HG03575 (cell line): ENCODE results near the gene CCDC149.

Experiments used
- ATAC-seq: cut with Tn5 transposase; IDR thresholded peaks from one replicate; pipeline ENCODE4 v1.9.1; 2021; ENCODE audit not compliant: unreplicated experiment, insufficient number of reproducible peaks, low FRiP score; ENCODE audit errors: extremely low read depth

CCDC149 gene

DNA sequence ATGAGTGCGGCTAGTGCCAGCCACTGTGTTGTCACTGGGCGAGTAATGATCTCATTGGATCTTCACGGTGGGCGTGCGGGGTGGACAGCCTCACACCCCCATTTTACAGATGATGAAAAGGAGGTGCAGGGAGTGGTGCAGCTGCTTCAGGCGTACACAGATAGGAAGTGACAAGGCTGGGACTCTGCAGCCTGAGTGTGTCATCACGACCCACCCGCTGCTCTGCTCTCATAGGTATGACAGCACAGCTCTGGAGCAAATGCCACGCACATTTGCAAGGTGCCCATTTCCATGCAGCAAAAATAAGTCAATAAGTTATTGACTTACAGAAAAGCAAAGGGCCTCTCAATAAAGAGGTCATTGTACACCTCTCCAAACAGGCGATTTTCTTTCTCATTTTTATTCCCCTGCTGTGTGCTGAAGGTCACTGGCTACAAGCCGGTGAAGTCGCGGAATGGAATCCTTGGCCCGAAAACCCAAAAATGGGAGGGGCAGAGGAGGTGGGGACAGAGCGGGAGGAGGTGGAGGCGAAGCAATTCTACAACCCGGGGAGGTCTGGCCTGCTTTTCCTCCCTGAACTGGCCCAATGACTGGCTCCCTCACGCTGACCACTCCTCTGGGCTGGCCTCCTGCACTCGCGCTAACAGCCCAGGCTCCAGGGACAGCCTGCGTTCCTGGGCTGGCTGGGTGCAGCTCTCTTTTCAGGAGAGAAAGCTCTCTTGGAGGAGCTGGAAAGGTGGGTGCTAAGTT lies 117.8 kb downstream of the CCDC149 start, which contains the start of gene SOD3:
Gene SOD3 (plus strand): TSS at position 658 of the 750 bp plus-strand sequence. CDS start 3,949 bp downstream, outside the sequence.
- no peak for ATAC-seq

GRCh38 chr4:24794480-24794879 lies 118.4 kb downstream of the CCDC149 start:
- no peak for ATAC-seq

GRCh38 chr4:24794051-24794450 lies 118.8 kb downstream of the CCDC149 start:
- no peak for ATAC-seq

DNA sequence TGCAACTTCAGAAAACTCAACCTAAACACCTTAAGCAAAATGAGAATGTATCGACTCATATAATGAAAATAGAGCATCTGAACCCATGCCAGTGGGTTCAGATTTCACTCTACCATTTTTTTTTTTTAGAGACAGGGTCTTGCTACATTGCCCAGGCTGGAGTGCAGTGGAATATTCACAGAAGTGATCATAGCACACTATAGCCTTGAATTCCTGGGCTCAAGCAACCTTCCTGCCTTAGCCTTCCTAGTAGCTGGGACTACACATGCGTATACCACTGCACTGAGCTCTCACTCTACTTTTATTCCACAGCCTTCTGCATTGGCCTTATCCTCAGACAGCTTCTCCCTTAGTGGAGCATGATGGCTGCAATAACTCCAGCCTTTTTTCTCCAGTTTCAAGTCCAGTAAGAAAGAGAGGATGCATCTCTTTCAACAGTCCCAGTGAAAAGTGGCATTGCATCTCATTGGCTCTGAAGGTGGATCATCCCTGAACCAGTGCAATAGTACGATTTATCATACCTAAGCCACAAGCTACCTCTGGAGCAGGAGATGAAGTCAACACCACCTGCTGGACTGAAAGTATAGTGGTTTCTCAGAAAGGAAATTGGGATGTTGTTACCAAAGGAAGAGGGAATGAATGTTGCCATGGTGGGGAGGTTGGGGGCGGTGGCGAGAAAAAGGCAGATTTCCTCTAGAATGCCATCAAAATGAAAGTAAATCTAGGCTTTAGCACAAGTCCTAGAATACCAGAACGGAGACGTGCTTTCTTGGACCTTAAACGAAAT lies 119.4 kb downstream of the CCDC149 start:
- no peak for ATAC-seq

DNA sequence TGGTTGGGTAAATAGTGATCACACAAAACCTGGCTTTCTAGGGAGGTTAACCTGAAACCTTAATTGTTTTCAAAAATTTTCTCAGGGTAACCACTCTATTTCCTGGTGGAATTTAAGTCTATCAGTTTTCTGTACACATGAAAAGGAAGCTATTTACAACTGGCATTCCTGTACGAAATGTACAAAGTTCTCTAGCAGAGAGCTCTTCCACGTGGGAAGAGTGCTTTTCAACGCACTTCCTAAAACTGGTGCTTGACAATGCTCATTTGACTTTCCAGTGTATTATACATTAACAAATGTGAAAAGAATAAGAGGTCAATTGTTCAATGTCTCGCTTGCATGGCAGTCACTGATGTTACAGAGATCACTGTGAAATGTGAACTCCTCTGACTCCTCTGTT lies 120.3 kb downstream of the CCDC149 start:
- no peak for ATAC-seq

DNA sequence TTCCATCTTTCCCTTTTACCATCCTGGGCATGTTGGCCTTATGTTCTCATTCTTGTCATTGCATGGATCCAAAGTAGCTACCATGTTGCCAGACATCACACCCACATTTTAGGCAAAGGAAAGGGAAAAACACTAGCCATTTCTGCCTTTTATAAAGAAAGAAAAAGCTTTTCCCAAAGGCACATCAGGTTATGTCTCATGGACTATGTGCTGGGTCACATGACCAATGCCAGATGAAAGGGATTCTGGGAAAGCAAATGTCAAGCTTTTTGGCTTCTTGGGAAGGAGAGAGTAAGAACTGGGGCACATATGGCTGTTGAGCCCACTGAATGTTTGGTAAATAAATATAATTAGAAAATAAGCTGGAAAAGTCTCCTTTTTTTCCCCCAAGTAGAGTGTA lies 121.8 kb downstream of the CCDC149 start:
- ATAC-seq: no peak

GRCh38 chr4:24783506-24783905 lies 129.3 kb downstream of the CCDC149 start:
- no peak for ATAC-seq

DNA sequence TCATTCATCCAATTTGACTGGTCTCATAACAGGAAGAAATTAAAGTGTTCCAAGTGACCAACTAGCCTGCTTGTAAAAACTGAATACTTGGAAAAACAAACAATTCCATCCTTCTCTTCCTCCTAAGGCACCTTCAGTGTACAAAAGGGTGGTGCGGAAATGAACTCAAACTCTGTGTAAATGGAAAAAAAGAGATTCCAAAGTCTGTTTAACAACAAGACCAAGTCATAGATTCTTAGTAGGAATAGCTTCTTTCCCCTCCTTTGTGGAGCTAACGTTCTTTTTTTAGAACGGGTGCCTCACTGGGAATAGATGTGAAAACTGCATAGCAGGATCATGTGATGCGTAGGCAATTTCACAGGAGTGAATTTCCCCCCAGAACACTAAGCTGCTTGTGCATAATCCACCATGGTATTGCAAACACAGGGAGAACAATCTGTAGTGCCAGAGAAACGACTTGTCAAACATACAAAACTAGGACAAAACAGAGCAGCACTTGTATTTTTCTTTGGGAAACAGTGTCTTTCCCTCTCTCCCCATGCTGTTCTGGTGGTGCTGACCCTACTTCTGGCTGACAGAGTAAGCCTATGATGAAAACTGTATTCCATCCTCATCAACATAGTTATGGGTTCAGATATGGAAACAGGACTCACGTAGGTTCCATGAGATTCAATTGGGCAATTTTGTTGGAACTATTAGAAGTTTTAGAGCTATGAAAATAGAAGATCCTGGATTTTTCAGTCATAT lies 130.7 kb downstream of the CCDC149 start:
- ATAC-seq: no peak

DNA sequence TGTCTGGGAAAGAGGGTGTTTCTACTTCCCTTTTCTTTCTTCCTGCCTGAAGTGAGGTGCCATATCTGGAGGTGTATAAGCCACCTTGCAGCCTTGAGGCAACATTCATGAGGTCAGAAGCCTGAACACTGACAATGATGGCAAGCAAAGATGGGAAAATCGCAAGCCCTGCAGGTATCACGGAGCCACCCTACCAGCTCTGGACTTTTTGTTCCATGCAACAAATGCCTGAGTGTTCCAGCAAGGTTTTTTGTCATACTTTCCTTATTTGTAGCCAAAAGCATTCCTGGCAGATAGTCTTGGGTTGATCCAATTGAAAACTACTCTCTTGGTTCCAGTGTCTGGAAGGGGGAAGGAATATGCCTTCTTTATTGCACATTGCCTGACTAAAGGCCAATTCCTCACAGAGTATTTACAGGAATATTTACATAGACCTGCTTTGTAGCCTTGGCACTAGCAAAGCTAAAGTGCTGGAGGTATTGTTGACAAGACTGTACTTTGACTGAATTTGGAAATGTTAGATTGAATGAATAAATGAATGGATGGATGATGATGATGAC lies 131.8 kb downstream of the CCDC149 start:
- ATAC-seq: no peak

DNA sequence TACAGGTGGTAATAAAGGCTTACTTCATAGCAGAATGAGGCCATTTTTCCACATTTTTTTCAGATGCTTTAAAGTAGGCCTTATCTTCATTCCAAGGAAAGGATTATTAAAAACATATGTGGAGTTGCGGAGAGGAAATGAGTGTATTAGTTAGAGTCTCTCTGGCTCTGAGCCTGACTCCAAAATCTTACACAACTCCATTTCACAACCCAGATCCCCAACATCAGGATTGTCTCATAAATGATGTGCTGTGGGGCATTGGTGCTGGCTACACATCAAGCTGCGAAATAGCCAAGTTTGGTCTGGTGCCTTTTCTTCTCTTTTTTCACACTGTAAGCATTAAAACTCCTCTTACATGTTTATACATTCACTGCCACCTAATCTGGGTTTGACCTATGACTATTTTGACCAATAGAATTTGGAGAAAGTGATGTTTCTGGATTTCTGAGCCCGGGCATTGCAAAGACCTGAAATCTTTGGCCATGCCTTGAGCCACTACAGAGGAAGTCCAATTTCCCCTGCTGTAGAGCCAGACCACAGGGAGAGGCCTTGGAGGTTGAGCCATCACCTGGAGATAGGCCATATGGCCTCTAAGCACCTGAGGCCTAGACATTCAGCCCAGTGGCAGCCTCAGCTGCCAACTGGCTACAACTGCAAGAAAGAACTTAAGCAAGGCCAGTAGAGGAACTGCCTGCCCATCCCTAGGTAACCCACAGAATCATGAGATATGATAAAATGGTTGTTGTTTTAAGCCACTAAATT lies 134.2 kb downstream of the CCDC149 start:
- ATAC-seq: no peak

GRCh38 chr4:24777536-24778463 lies 135.0 kb downstream of the CCDC149 start:
- ATAC-seq: no peak

DNA sequence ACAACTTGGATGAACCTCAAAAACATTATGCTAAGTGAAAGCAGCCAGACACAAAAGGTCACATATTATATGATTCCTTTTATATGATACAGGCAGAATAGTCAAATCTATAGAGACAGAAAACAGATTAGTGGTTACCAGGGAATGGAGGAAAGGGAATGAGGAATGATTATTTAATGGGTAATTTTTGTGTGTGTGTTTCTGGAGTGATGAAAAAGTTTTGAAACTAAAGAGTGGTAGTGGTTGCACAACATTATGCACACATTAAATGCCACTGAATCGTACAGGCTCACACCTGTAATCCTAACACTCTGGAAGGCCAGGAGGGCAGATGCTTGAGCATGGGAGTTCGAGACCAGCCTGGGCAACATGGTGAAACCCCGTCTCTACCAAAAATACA lies 137.1 kb downstream of the CCDC149 start:
- ATAC-seq: no peak

DNA sequence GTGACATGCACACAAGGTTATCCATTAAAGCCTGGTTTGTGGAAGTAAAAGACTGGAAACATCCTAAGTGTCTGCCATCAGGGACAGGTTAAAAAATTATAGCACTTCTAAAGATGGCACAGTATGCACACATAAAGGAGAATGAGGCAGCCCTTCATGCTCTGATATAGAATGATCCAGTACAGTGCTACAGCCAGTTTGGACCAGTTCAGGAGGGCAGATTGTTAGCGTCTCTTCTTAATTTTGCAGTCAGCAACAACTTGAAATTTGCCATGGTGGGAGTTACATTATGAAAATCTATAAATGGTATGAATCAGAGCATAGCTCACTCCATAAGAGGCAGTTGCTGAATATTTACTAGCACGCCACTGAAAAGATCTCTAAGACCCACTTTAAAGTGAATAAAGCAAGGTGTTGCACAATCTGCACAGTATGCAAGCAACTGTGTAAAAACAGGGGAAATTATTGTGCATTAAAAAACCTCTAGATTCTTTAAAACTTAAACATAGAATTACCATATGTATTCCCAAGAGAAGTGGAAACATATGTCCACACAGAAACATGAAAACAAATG lies 137.7 kb downstream of the CCDC149 start:
- ATAC-seq: no peak

- no peak for ATAC-seq
Measured at GRCh38 chr4:24774452-24774851, 138.4 kb downstream of the CCDC149 start.

DNA sequence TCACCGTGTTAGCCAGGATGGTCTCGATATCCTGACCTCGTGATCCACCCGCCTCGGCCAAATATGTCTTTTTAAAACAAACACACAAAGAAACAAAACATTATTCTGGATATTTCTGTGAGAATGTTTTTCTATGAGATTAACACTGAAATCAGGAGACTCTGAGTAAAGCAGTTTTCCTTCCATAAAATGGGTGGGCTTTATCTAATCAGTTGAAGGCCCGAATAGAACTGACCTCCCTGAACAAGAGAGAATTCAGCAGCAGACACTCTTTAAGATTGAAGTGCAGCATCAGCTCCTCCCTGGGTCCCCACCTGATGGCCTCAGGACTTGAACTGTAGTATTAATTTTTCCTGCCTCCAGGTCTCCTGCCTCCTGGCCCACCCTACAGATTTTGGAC lies 139.9 kb downstream of the CCDC149 start:
- no peak for ATAC-seq

GRCh38 chr4:24772061-24772705 lies 140.7 kb downstream of the CCDC149 start:
- ATAC-seq: no peak

- ATAC-seq: no peak
Measured at GRCh38 chr4:24771241-24771640, 141.6 kb downstream of the CCDC149 start.
